Measurements from ENCODE around the gene ARPC1B. TPM values are rescaled to one million over a fixed set of nuclear protein-coding genes. Genes with fewer than 3 reads are reported as not detected.

Gene ARPC1B
- total and polyA plus RNA-seq, 2 of the 4 experiments (the other 2 are of a cell fraction) = 351 to 488 TPM

GRCh38 chr7:99385564-99385963 lies 11.0 kb downstream of the ARPC1B start:
- H2BK5ac ChIP-seq (ENCODE audit: low read depth, low read length, poor library complexity, severe bottlenecking) = no peak overlapping the region
- H2AK5ac ChIP-seq (ENCODE audit: low read depth, low read length) = no peak overlapping the region
- intact Hi-C loops (cut with micrococcal nuclease) = no loop called here
- peaks cover 20 to 61% of the 10 kb centered on the region in 2 experiments for H3K79me1 ChIP-seq (ENCODE audit: low read depth in 1 of 2, low read length in 2 of 2)
- no peak overlapping the region for H3K4ac ChIP-seq (ENCODE audit: low read depth, low read length)
- ChIA-PET CTCF (no interaction called here), POLR2A (ENCODE audit: unreplicated experiment) (no interaction called here)
- in situ Hi-C loops (cut with MboI; ENCODE audit: low sequenced_read_pairs) = no loop called here
- H2BK15ac ChIP-seq (ENCODE audit: low read depth, low read length) = no peak overlapping the region
- H4K20me1 ChIP-seq (ENCODE audit: insufficient read depth, low read length) = peaks cover 46% of the 10 kb centered on the region
- no peak for TF ChIP-seq RCOR1 (IDR thresholded peaks at IDR 0.05; ENCODE audit: insufficient replicate concordance, low read length)
- no peak for TF ChIP-seq MAZ (IDR thresholded peaks at IDR 0.05; ENCODE audit: borderline replicate concordance, low read depth, low read length)
- TF ChIP-seq RFX5 (IDR thresholded peaks at IDR 0.05; ENCODE audit: low read depth, low read length) = no peak
- no peak for TF ChIP-seq ELK1 (IDR thresholded peaks at IDR 0.05; ENCODE audit: borderline replicate concordance, low read depth, low read length)
- no peak for TF ChIP-seq FOS (IDR thresholded peaks at IDR 0.05; ENCODE audit: low read depth, low read length)
- TF ChIP-seq CEBPB (IDR thresholded peaks at IDR 0.05; ENCODE audit: low read depth, low read length) = no peak
- TF ChIP-seq POLR2A (IDR thresholded peaks at IDR 0.05; ENCODE audit: low read depth, low read length) = no peak
- TF ChIP-seq MAFK (IDR thresholded peaks at IDR 0.05; ENCODE audit: low read depth, low read length) = no peak
- no peak overlapping the region for H3K18ac ChIP-seq (ENCODE audit: low read depth, low read length)
- peaks cover 3% of the 10 kb centered on the region for H3K4me1 ChIP-seq (ENCODE audit: control insufficient read depth, insufficient read depth, low read length)
- H3K9me1 ChIP-seq (ENCODE audit: insufficient read depth, low read length) = peaks cover 3% of the 10 kb centered on the region
- no peak overlapping the region for H3K23ac ChIP-seq (ENCODE audit: low read depth, low read length)
- H4K91ac ChIP-seq (ENCODE audit: insufficient read depth, low read depth, low read length) = no peak overlapping the region
- no peak overlapping the region for H3K14ac ChIP-seq (replicated peaks; ENCODE audit: low read depth, low read length)
- no peak overlapping the region for H3K56ac ChIP-seq (ENCODE audit: extremely low read depth, insufficient read depth, low read length)
- no peak overlapping the region for H2BK120ac ChIP-seq (ENCODE audit: low read depth, low read length)
- 100% methylated on average over 1 of the region's 8 CpGs; no CpG with 5 or more reads in 1 of the 2 experiments for WGBS, 2 experiments (ENCODE audit: extremely low coverage in 2 of 2, insufficient read length in 1 of 2)
- no peaks in the 10 kb centered on the region for H3K27me3 ChIP-seq (ENCODE audit: control insufficient read depth, insufficient read depth, low read length)
- H3K27ac ChIP-seq (ENCODE audit: insufficient read depth, low read length) = no peak overlapping the region
- no peak for ATAC-seq (ENCODE audit: low read depth)
- H3K9me3 ChIP-seq (ENCODE audit: control insufficient read depth, insufficient read depth, low read length) = no peaks in the 10 kb centered on the region
- no peak overlapping the region for H4K5ac ChIP-seq (ENCODE audit: low read depth, low read length)
- no peak overlapping the region for H2BK20ac ChIP-seq (ENCODE audit: low read depth, low read length)
- no peak overlapping the region for H3K4me3 ChIP-seq (ENCODE audit: insufficient read depth, low read depth, low read length)
- no peak overlapping the region for H4K8ac ChIP-seq (ENCODE audit: low read depth in 2 of 2, low read length in 2 of 2)
- dilution Hi-C loops (cut with HindIII; ENCODE audit: low sequenced_read_pairs, unreplicated experiment) = no loop called here
- H2AFZ ChIP-seq (replicated peaks; ENCODE audit: low read length, poor library complexity) = no peak overlapping the region
- H3K9ac ChIP-seq (ENCODE audit: low read depth, low read length) = no peak overlapping the region
- BruUV-seq (replicated peaks) = no TSS peak
- peaks cover 31% of the 10 kb centered on the region for H3K36me3 ChIP-seq (ENCODE audit: control insufficient read depth, insufficient read depth, low read length)
- no peak for DNase-seq
- peak overlapping the region; percentile 42 for H2AK9ac ChIP-seq (replicated peaks; ENCODE audit: low read depth, low read length, poor library complexity)
- H3K4me2 ChIP-seq (ENCODE audit: low read depth, low read length) = no peak overlapping the region
